HepG2 (cell line): Measurements from ENCODE around the gene HS2ST1.

Experiments used
- SKI ChIP-seq: fragments of 450-650 bp; IDR thresholded peaks from one replicate; pipeline ENCODE4 v1.6.1; 2018; ENCODE audit warnings: mild to moderate bottlenecking; ENCODE audit not compliant: partially characterized antibody
- ZBTB7A ChIP-seq: sonication (generic); formaldehyde crosslinking; IDR thresholded peaks from 2 replicates; pipeline ENCODE4 v1.8.0; 2022; ENCODE audit warnings: mild to moderate bottlenecking, missing genetic modification reagents

- TF ChIP-seq SKI (no peak), ZBTB7A (CRISPR knock-in tag) (no peak)
These were observed 137.5 kb downstream of the HS2ST1 start for GRCh38 chr1:87051965-87052364.
